H9 (cell line): ENCODE data around the gene ROR1. TPM values are rescaled to one million over a fixed set of nuclear protein-coding genes. Genes with fewer than 3 reads are reported as not detected.

Experiments
- DNase-seq: peaks from one replicate; pipeline ENCODE4 v3.0.0-alpha.2; 2017
- H2AFZ ChIP-seq: one replicate; pipeline ENCODE4 v1.6.1; 2013; ENCODE audit warnings: mild to moderate bottlenecking, low read length, control low read depth, moderate library complexity
- H2AK5ac ChIP-seq: 2 replicates; pipeline ENCODE4 v1.6.1; 2013; ENCODE audit warnings: low read length, control low read depth, mixed read lengths; ENCODE audit not compliant: insufficient read length
- H2BK120ac ChIP-seq: one replicate; pipeline ENCODE4 v1.6.1; 2013; ENCODE audit warnings: low read depth, mild to moderate bottlenecking, low read length, control low read depth, inconsistent platforms; ENCODE audit not compliant: poor library complexity, severe bottlenecking
- H2BK12ac ChIP-seq: 2 replicates; pipeline ENCODE4 v1.6.1; 2013; ENCODE audit warnings: low read length, control low read depth, mixed read lengths, low read depth; ENCODE audit not compliant: insufficient read length
- H2BK15ac ChIP-seq: 2 replicates; pipeline ENCODE4 v1.6.1; 2013; ENCODE audit warnings: low read depth, low read length, control low read depth
- H2BK20ac ChIP-seq: one replicate; pipeline ENCODE4 v1.6.1; 2013; ENCODE audit warnings: low read depth, mild to moderate bottlenecking, low read length, control low read depth, inconsistent platforms; ENCODE audit not compliant: poor library complexity, severe bottlenecking
- H2BK5ac ChIP-seq: 2 replicates; pipeline ENCODE4 v1.6.1; 2013; ENCODE audit warnings: low read length, control low read depth, mixed read lengths; ENCODE audit not compliant: insufficient read length
- H3K14ac ChIP-seq: 2 replicates; pipeline ENCODE4 v1.6.1; 2013; ENCODE audit warnings: low read length, control low read depth; ENCODE audit not compliant: insufficient read depth
- H3K18ac ChIP-seq: 2 replicates; pipeline ENCODE4 v1.6.1; 2013; ENCODE audit warnings: low read depth, mild to moderate bottlenecking, mixed read lengths, low read length, control low read depth; ENCODE audit not compliant: insufficient read length
- H3K23ac ChIP-seq: 2 replicates; pipeline ENCODE4 v1.6.1; 2013; ENCODE audit warnings: low read length, control low read depth, mixed read lengths, low read depth; ENCODE audit not compliant: insufficient read length
- H3K23me2 ChIP-seq: 2 replicates; pipeline ENCODE4 v1.6.1; 2013; ENCODE audit warnings: low read depth, mild to moderate bottlenecking, mixed read lengths, low read length, control low read depth; ENCODE audit not compliant: insufficient read length, poor library complexity, severe bottlenecking
- H3K27ac ChIP-seq: 2 replicates; pipeline ENCODE4 v1.5.1; 2013; ENCODE audit warnings: low read length, control low read depth, mixed read lengths, low read depth; ENCODE audit not compliant: insufficient read length
- H3K27me3 ChIP-seq: 2 replicates; pipeline ENCODE4 v1.6.1; 2013; ENCODE audit warnings: low read length, control low read depth, inconsistent platforms; ENCODE audit not compliant: insufficient read depth
- H3K4ac ChIP-seq: 2 replicates; pipeline ENCODE4 v1.6.1; 2013; ENCODE audit warnings: low read depth, mild to moderate bottlenecking, control low read depth, inconsistent platforms, low read length, moderate library complexity
- H3K4me1 ChIP-seq: 2 replicates; pipeline ENCODE4 v1.6.1; 2013; ENCODE audit warnings: low read length, control low read depth, inconsistent platforms; ENCODE audit not compliant: insufficient read depth
- H3K4me2 ChIP-seq: 2 replicates; pipeline ENCODE4 v1.6.1; 2013; ENCODE audit warnings: low read length, control low read depth, mixed read lengths; ENCODE audit not compliant: insufficient read length, insufficient read depth
- H3K56ac ChIP-seq: 2 replicates; pipeline ENCODE4 v1.6.1; 2013; ENCODE audit warnings: low read depth, mild to moderate bottlenecking, mixed read lengths, low read length, control low read depth; ENCODE audit not compliant: insufficient read length
- H3K79me1 ChIP-seq: 2 replicates; pipeline ENCODE4 v1.6.1; 2013; ENCODE audit warnings: low read depth, mild to moderate bottlenecking, moderate library complexity, low read length, control low read depth, inconsistent platforms; ENCODE audit not compliant: insufficient read depth, poor library complexity, severe bottlenecking
- H3K79me2 ChIP-seq: 2 replicates; pipeline ENCODE4 v1.6.1; 2013; ENCODE audit warnings: low read length, control low read depth, inconsistent platforms; ENCODE audit not compliant: insufficient read depth
- H3K9ac ChIP-seq: 2 replicates; pipeline ENCODE4 v1.6.1; 2013; ENCODE audit warnings: low read length, control low read depth, mixed read lengths; ENCODE audit not compliant: insufficient read length; ENCODE audit errors: extremely low read depth
- H3K9me3 ChIP-seq: one replicate; pipeline ENCODE4 v1.6.1; 2013; ENCODE audit warnings: low read depth, low read length, inconsistent platforms; ENCODE audit not compliant: control insufficient read depth
- H3T11ph ChIP-seq: one replicate; pipeline ENCODE4 v1.6.1; 2013; ENCODE audit warnings: mild to moderate bottlenecking, low read length, control low read depth, inconsistent platforms
- H4K20me1 ChIP-seq: one replicate; pipeline ENCODE4 v1.6.1; 2013; ENCODE audit not compliant: control insufficient read depth, insufficient read length, insufficient read depth
- H4K5ac ChIP-seq: 2 replicates; pipeline ENCODE4 v1.6.1; 2013; ENCODE audit warnings: low read depth, mild to moderate bottlenecking, mixed read lengths, low read length, control low read depth; ENCODE audit not compliant: insufficient read length
- H4K8ac ChIP-seq: replicated peaks from 2 replicates; pipeline ENCODE4 v1.6.1; 2013; ENCODE audit warnings: low read length, control low read depth, mixed read lengths, low read depth; ENCODE audit not compliant: insufficient read length
- H4K91ac ChIP-seq: 2 replicates; pipeline ENCODE4 v1.6.1; 2013; ENCODE audit warnings: low read depth, mild to moderate bottlenecking, moderate library complexity, mixed read lengths, low read length, control low read depth; ENCODE audit not compliant: insufficient read length
- H3K27ac Mint-ChIP-seq, 3 experiments: 2 replicates in 2 of 3; 3 replicates in 1 of 3; pipeline ENCODE4 v1.8.0; 2020 to 2021; ENCODE audit warnings: mixed read lengths in 3 of 3, mild to moderate bottlenecking in 1 of 3, moderate library complexity in 1 of 3
- H3K27me3 Mint-ChIP-seq: 2 replicates; pipeline ENCODE4 v1.8.0; 2021; ENCODE audit warnings: low read depth, mild to moderate bottlenecking, moderate library complexity, mixed read lengths
- H3K36me3 Mint-ChIP-seq, 3 experiments: 2 replicates in 2 of 3; 3 replicates in 1 of 3; pipeline ENCODE4 v1.8.0; 2020 to 2021; ENCODE audit warnings: low read depth in 3 of 3, mixed read lengths in 3 of 3; ENCODE audit not compliant: insufficient read depth in 1 of 3
- H3K4me1 Mint-ChIP-seq, 2 experiments: 2 replicates each; pipeline ENCODE4 v1.8.0; 2020; ENCODE audit warnings: mixed read lengths in 2 of 2
- H3K4me3 Mint-ChIP-seq, 2 experiments: 2 replicates in 1 of 2; 3 replicates in 1 of 2; pipeline ENCODE4 v1.8.0; 2020 to 2021; ENCODE audit warnings: mild to moderate bottlenecking in 2 of 2, mixed read lengths in 2 of 2, moderate library complexity in 1 of 2
- H3K9me3 Mint-ChIP-seq, 2 experiments: 2 replicates in 1 of 2; 3 replicates in 1 of 2; pipeline ENCODE4 v1.8.0; 2020; ENCODE audit warnings: mild to moderate bottlenecking in 2 of 2, mixed read lengths in 2 of 2, moderate library complexity in 1 of 2
- CTCF ChIP-seq: fragments of 200-600 bp; sonication (generic); conservative IDR thresholded peaks from 3 replicates; pipeline ENCODE4 v1.8.0; 2021; ENCODE audit warnings: antibody characterized with exemption, mild to moderate bottlenecking
- WGBS: extraction: QIAGEN DNeasy Blood & Tissue Kit; methylation state at CpG from one replicate; pipeline ENCODE4 v1.1.7; 2013; ENCODE audit warnings: missing lambda C conversion rate, low lambda C conversion rate, mixed read lengths; ENCODE audit not compliant: insufficient read length; ENCODE audit errors: extremely low coverage; 5-methylcytosine and 5-hydroxymethylcytosine counted together
- total RNA-seq: library from RNA; stranded (reverse); gene quantifications from 2 replicates; pipeline ENCODE4 v1.2.1, GENCODE V29; 2021

The ROR1 gene
- total RNA-seq, 1 experiment from 2014 or later, result 75.9 TPM

DNA sequence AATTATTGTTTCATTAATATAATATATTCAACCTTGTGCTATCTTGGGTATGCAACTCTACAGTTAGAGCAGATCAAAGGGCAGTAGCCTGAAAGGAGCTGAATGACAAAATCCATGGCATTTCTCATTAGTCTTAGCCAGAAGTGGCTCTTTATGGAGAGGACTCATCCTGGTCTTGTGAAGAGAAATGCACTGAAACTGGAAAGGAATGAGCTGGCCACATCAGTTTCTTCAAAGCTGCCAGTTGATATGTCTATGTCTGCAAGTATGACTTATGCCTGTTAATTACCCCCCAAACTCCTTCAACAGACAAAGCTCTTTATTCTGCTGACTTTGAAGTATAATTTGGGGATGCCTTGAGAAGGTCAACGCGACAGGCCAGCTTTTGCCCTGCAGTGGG, 310.6 kb downstream of the ROR1 start:
- Histone ChIP-seq H3K9ac (no peak overlapping the region), H2BK12ac (no peak overlapping the region), H3T11ph (no peak overlapping the region), H3K23ac (no peak overlapping the region), H3K79me2 (no peaks in the 10 kb centered on the region), H3K4me2 (no peak overlapping the region), H2BK5ac (no peak overlapping the region), H4K20me1 (no peaks in the 10 kb centered on the region), H2AK5ac (no peak overlapping the region), H3K14ac (no peak overlapping the region), H3K79me1 (peaks cover 2% of the 10 kb centered on the region), H4K91ac (no peak overlapping the region), H4K8ac (no peak overlapping the region), H4K5ac (no peak overlapping the region), H2BK120ac (no peak overlapping the region), H3K4me1 (no peaks in the 10 kb centered on the region), H2BK15ac (no peak overlapping the region), H3K4ac (no peak overlapping the region), H2BK20ac (no peak overlapping the region), H3K27me3 (no peaks in the 10 kb centered on the region), H3K27ac (no peak overlapping the region), H2AFZ (no peak overlapping the region), H3K23me2 (no peaks in the 10 kb centered on the region), H3K56ac (no peak overlapping the region), H3K18ac (no peak overlapping the region), H3K9me3 (no peaks in the 10 kb centered on the region)
- H3K9me3 Mint-ChIP-seq, result peaks cover 0 to under 1% of the 10 kb centered on the region in 2 experiments; a peak in 1 of 5 replicates
- TF ChIP-seq CTCF, result no peak
- DNase-seq, result no peak
- no peak overlapping the region for H3K4me3 Mint-ChIP-seq
- no peaks in the 10 kb centered on the region; a peak in 1 of 7 replicates for H3K36me3 Mint-ChIP-seq
- no CpG with 5 or more reads among the region's 2 CpGs for WGBS
- H3K27me3 Mint-ChIP-seq, result no peaks in the 10 kb centered on the region
- H3K27ac Mint-ChIP-seq, result no peak overlapping the region
- H3K4me1 Mint-ChIP-seq, result no peaks in the 10 kb centered on the region
